Ecto neural progenitor cell (in vitro differentiated cells): ENCODE measurements around the gene PGM1.

Experiments
- DNase-seq: peaks from one replicate; pipeline ENCODE4 v3.0.0-alpha.2; 2018; ENCODE audit warnings: low spot score

PGM1 gene

GRCh38 chr1:63633281-63633680 lies 40.1 kb downstream of the PGM1 start:
- no peak for DNase-seq

- DNase-seq: no peak
Measured at GRCh38 chr1:63634471-63634870, 41.3 kb downstream of the PGM1 start.

GRCh38 chr1:63635681-63636080 lies 42.5 kb downstream of the PGM1 start:
- DNase-seq: no peak

- no peak for DNase-seq
Measured at GRCh38 chr1:63636192-63637105, 43.2 kb downstream of the PGM1 start.

- no peak for DNase-seq
Measured at GRCh38 chr1:63638471-63638870, 45.3 kb downstream of the PGM1 start.

- no peak for DNase-seq
Measured at GRCh38 chr1:63638875-63639274, 45.7 kb downstream of the PGM1 start.

- DNase-seq: no peak
Measured at GRCh38 chr1:63640633-63641567, 47.7 kb downstream of the PGM1 start.

GRCh38 chr1:63641615-63642014 lies 48.4 kb downstream of the PGM1 start:
- DNase-seq: no peak

GRCh38 chr1:63642901-63643300 lies 49.7 kb downstream of the PGM1 start:
- DNase-seq: no peak

- no peak for DNase-seq
Measured at GRCh38 chr1:63643517-63643916, 50.3 kb downstream of the PGM1 start.

GRCh38 chr1:63643926-63644325 lies 50.7 kb downstream of the PGM1 start:
- DNase-seq: no peak

GRCh38 chr1:63645317-63645716 lies 52.1 kb downstream of the PGM1 start:
- no peak for DNase-seq

- no peak for DNase-seq
Measured at GRCh38 chr1:63648689-63649088, 55.5 kb downstream of the PGM1 start.

- DNase-seq: no peak
Measured at GRCh38 chr1:63651161-63651701, 58.0 kb downstream of the PGM1 start.

- DNase-seq: no peak
Measured at GRCh38 chr1:63653976-63654375, 60.8 kb downstream of the PGM1 start.

- DNase-seq: no peak
Measured at GRCh38 chr1:63659448-63659847, 66.2 kb downstream of the PGM1 start.

- no peak for DNase-seq
Measured at GRCh38 chr1:63662056-63662836, 69.0 kb downstream of the PGM1 start.

- DNase-seq: no peak
Measured at GRCh38 chr1:63662841-63663240, 69.6 kb downstream of the PGM1 start.

- no peak for DNase-seq
Measured at GRCh38 chr1:63663301-63663700, 70.1 kb downstream of the PGM1 start.

- DNase-seq: no peak
Measured at GRCh38 chr1:63663873-63664272, 70.7 kb downstream of the PGM1 start.

- no peak for DNase-seq
Measured at GRCh38 chr1:63664742-63665141, 71.5 kb downstream of the PGM1 start.

- no peak for DNase-seq
Measured at GRCh38 chr1:63665410-63665809, 72.2 kb downstream of the PGM1 start.
